Psoas muscle (tissue), 8 donors: ENCODE data around the gene GPER1. TPM values are rescaled to one million over a fixed set of nuclear protein-coding genes. Genes with fewer than 3 reads are reported as not detected.
"Not testable (repeated sequence)": the region's sequence is repeated elsewhere in the genome, so short reads cannot be mapped to it uniquely, and the experiment has no call there.

Experiments used
- ATAC-seq, 4 donors: fragments of 200-7000 bp; cut with Tn5 transposase; one replicate each; pipeline ENCODE4 v1.9.1; 2020; ENCODE audit warnings: moderate library complexity in 3 of 4, mild to moderate bottlenecking in 2 of 4
- DNase-seq, 2 donors: peaks; one replicate each; pipeline ENCODE4 v3.0.0-alpha.2; 2020
- H3K27ac ChIP-seq: fragments of 200-600 bp; one replicate; pipeline ENCODE4 v1.8.0; 2022
- H3K27me3 ChIP-seq, 3 donors: fragments of 200-600 bp in 1 of 3; one replicate each; pipeline versions ENCODE4 v1.6.1 to v1.8.0; 2013 to 2022; ENCODE audit warnings: low read length in 2 of 3, mild to moderate bottlenecking in 2 of 3, moderate library complexity in 1 of 3; ENCODE audit not compliant: insufficient read depth in 3 of 3
- H3K36me3 ChIP-seq, 2 donors: fragments of 200-600 bp in 1 of 2; one replicate each; pipeline versions ENCODE4 v1.6.1 to v1.8.0; 2013 to 2022; ENCODE audit warnings: low read depth in 1 of 2, mild to moderate bottlenecking in 1 of 2, moderate library complexity in 1 of 2; ENCODE audit not compliant: insufficient read depth in 1 of 2
- H3K4me1 ChIP-seq: fragments of 200-600 bp; one replicate; pipeline ENCODE4 v1.8.0; 2022
- H3K4me3 ChIP-seq: fragments of 200-600 bp; one replicate; pipeline ENCODE4 v1.8.0; 2022; ENCODE audit warnings: mild to moderate bottlenecking
- H3K9me3 ChIP-seq: fragments of 200-600 bp; one replicate; pipeline ENCODE4 v1.8.0; 2022
- CTCF ChIP-seq: fragments of 200-600 bp; IDR thresholded peaks from one replicate; pipeline ENCODE4 v1.8.0; 2022; ENCODE audit warnings: antibody characterized with exemption
- whole genome bisulfite sequencing, 3 donors: extraction: QIAGEN DNeasy Blood & Tissue Kit; methylation state at CpG; one replicate each; pipeline versions ENCODE4 v1.1.6 to v1.1.7; 2013; 5-methylcytosine and 5-hydroxymethylcytosine counted together
- intact Hi-C, 2 donors: fragments of 100-400 bp; cut with DNase I; formaldehyde crosslinking; loops; one replicate each; pipeline versions ENCODE4 v1.11.0 to v1.14.2; 2022
- polyA plus RNA-seq, 3 donors: library from polyadenylated mRNA; stranded (reverse); fragments of 200-250 nt; gene quantifications; one replicate each; pipeline ENCODE4 v1.2.3, GENCODE V29; 2013
- total RNA-seq, 4 donors: library from RNA; stranded (reverse); fragmentation: NEBNext Ultra II Directional in 2 of 4; extraction: Animal tissue kit (Norgen Biotek cat#: 25700) in 2 of 4; gene quantifications; one replicate each; pipeline versions ENCODE4 v1.2.1 to v1.2.4, GENCODE V29; 2021 to 2023
- donor health status: healthy with polysubstance abuse.
- donor health status: DM: no; HTN: no; CAD: no; lungs with moderate emphysema.
- donor health status: Bipolar disorder and iron deficiency.
- donor health status: healthy.
- donor health status: DM: yes; HTN: yes; CAD: no.
- donor health status: DM: no; HTN: no; CAD: no.
- donor health status: DM: no; HTN: no; CAD: no.
- donor health status: DM: yes; HTN: yes; CAD: no.

GPER1 gene
- total and polyA plus RNA-seq, 7 donors: 0.90 to 3.1 (median 1.4) TPM

DNA sequence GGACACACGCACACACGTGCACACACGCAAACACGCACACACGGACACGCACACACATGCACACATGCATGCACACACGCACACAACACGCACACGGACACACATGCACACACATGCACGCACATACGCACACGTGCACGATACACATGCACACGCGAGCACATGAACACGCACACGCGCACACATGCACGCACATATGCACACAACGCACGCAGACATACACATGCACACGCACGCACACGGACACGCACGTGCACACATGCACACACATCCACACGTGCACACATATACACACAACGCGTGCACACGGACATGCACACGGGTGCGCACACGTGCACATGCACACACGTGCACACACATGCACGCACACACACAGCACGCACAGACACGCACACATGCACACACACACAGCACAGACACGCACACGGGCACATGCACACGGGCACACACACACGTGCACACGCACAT is 17.3 kb upstream of the GPER1 start:
- WGBS, 3 donors: 91 to 94% (median 93%) methylated on average over 42 of the region's 42 CpGs
- no peak for DNase-seq
- H3K27ac ChIP-seq: no peak overlapping the region
- H3K4me3 ChIP-seq: no peak overlapping the region
- TF ChIP-seq CTCF: no peak
- H3K27me3 ChIP-seq: no peaks in the 10 kb centered on the region
- no peak for ATAC-seq
- peaks cover 1% of the 10 kb centered on the region for H3K4me1 ChIP-seq
- intact Hi-C loops: no loop called here
- H3K9me3 ChIP-seq: no peaks in the 10 kb centered on the region
- H3K36me3 ChIP-seq: no peaks in the 10 kb centered on the region

DNA sequence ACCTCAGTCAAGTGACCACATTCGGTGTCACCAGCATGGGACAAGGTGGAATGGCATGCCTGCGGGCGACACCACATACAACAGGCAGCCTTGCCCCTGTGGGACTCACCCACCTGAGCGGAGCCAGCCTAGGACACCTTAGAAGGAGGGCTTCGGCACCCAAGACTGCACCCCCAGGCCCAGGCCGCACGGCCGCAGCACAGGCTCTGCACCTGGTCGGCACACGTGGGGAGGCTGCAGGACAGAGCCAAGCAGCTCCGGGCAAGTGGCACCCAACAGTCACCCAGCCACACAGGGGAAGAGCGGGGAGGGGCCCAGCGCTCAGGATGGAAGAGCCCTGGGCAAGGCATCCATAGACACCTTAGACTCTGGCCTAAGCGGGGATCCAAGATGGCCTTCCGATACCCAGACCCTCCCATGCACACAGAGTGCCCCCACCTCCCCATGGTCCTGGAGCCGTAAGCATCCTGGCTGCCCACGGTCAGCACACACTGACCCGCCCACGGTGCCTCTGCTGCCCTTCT is 16.1 kb upstream of the GPER1 start:
- no peak for DNase-seq
- no peak for ATAC-seq
- Histone ChIP-seq H3K27me3 (no peaks in the 10 kb centered on the region), H3K4me1 (no peaks in the 10 kb centered on the region), H3K27ac (no peak overlapping the region), H3K9me3 (no peaks in the 10 kb centered on the region), H3K36me3 (no peaks in the 10 kb centered on the region), H3K4me3 (no peak overlapping the region)
- TF ChIP-seq CTCF: no peak
- intact Hi-C loops: no loop called here
- WGBS, 3 donors: 91 to 93% (median 91%) methylated on average over 19 of the region's 19 CpGs

DNA sequence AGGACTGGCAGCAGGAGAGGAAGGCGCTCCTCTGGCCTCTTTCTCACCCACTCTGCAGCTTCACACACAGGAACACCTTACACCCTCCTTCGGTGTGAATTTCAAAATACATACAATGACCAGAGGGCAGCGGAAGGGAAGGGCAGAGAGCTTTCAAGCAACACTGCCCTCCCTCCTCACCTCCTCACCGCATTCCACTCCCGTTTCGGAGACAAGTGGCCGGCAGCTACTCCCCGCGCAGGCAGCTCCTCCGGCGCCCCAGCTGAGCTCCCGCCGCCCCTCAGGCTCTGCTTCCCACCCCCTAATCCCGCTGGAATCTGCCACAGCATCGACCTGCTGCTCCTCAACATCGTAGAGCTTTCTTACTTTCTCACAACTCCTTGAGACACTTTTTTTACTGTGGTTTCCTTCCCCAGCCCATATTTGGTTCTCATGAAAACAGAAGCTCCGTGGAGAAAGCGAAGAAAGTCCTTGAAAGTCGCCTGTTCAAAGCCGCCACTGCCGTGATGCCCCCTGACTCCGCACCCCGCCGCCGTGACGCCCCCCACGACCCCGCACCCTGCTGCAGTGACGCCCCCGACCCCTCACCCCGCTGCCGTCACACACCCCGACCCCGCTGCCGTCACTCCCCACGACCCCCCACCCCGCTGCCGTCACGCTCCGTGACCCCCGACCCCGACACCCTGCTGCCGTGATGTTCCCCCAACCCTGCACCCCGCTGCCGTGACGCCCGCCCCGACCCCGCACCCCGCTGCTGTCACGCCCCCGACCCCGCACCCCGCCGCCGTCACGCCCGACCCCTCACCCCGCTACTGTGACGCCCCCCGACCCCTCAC is 14.6 kb upstream of the GPER1 start:
- 70 to 73% (median 72%) methylated on average over 40 to 61 of the region's 61 CpGs for WGBS, 3 donors
- intact Hi-C loops: no loop called here
- no peak for ATAC-seq

GRCh38 chr7:1074018-1074417 is 13.9 kb upstream of the GPER1 start:
- H3K4me3 ChIP-seq, ATAC-seq, H3K9me3 ChIP-seq, H3K27me3 ChIP-seq, H3K27ac ChIP-seq, H3K36me3 ChIP-seq, DNase-seq, intact Hi-C loops, H3K4me1 ChIP-seq: not testable (repeated sequence)
- 87 to 92% (median 91%) methylated on average over 25 to 38 of the region's 43 CpGs for WGBS, 3 donors

More for the DNA sequence above, 14.6 kb upstream of the GPER1 start:
- Histone ChIP-seq H3K9me3 (no peaks in the 10 kb centered on the region), H3K4me3 (no peak overlapping the region), H3K27me3 (no peaks in the 10 kb centered on the region), H3K4me1 (no peaks in the 10 kb centered on the region), H3K36me3 (no peaks in the 10 kb centered on the region), H3K27ac (no peak overlapping the region)
- no peak for DNase-seq
- TF ChIP-seq CTCF: no peak

GRCh38 chr7:1074593-1075431 is 13.1 kb upstream of the GPER1 start:
- no peak overlapping the region for H3K27ac ChIP-seq
- H3K36me3 ChIP-seq: no peaks in the 10 kb centered on the region
- TF ChIP-seq CTCF: no peak
- intact Hi-C loops: no loop called here
- no peak for DNase-seq
- H3K4me3 ChIP-seq: no peak overlapping the region
- no peaks in the 10 kb centered on the region for H3K27me3 ChIP-seq
- WGBS, 3 donors: 86 to 88% (median 87%) methylated on average over 30 of the region's 30 CpGs
- no peaks in the 10 kb centered on the region for H3K9me3 ChIP-seq
- no peak for ATAC-seq
- no peaks in the 10 kb centered on the region for H3K4me1 ChIP-seq
